ENCODE measurements around the gene CORO1C.
"Not testable (repeated sequence)": the region's sequence is repeated elsewhere in the genome, so short reads cannot be mapped to it uniquely, and the experiment has no call there.

Gene CORO1C

DNA sequence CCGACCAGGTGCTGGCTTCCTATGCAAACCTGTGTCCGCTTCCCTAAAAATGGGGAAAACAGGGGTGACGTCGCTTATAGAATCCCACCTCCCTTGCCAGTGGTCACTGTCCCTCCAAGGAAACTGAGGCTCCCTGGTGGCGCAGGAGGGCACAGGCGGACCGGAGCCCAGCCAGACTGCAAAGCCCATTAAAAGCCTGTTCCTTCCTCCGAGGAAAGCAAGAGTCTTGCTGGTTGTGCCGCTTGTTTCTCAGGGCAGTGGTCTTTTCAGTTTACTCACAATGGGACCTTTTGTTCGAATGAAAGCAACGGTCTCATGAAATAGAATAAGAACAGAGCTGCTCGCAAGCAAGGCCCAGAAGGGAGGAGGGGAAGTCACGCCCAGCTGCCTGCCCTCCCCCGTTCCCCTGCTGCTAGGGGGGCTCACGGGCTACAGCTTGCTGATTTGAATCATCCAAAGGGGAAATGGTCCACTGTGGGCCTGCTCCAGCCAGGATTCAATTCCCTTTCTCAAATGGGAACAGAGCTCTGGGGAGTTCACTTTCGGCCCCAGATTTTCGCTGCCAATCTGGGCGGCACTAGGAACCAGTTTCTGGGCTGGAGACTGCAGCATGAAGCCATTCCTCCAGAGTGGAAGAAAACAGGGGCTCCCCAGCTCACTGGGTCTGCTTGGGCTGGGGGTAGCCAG is 93.0 kb downstream of the CORO1C start:
- DNase-seq (ENCODE audit: insufficient read length, low spot score) (no peak), FAIRE-seq (no peak)

DNA sequence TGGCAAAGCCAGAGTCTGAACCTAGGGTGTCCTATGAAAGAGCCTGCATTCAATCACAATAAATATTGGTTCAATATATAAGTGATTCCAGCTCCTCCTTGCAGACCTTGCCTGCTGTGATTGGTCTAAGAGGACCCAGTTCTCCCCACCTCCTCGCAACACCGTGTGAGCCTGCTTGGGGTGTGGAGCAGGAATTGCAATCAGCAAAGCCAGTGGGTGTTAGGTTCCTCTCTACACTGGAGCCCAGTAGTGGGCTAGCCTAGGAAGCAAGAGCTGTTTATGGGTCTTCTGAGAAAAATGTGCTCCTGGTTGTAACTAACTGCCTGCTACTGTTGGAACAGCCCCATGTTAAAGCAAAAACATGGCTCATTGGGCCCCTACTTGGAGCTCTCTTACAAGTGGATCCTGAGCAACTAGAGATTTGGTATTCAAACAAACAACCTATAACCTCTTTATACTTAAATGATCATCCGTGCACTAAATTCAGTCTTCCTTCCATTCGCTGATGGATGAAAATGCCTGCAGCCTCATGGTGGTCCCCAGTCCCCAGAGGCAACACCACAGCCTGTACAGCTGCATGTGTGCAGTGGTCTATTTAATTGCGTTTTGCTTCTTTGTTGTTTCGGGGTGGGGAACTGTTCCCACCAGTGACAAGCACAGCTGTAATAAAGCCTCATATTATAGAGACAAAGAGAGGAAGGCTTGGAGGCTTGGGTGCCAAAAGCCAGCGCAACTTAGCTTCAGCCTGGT is 93.9 kb downstream of the CORO1C start:
- DNase-seq (ENCODE audit: insufficient read length, low spot score): no peak
- FAIRE-seq: no peak

DNA sequence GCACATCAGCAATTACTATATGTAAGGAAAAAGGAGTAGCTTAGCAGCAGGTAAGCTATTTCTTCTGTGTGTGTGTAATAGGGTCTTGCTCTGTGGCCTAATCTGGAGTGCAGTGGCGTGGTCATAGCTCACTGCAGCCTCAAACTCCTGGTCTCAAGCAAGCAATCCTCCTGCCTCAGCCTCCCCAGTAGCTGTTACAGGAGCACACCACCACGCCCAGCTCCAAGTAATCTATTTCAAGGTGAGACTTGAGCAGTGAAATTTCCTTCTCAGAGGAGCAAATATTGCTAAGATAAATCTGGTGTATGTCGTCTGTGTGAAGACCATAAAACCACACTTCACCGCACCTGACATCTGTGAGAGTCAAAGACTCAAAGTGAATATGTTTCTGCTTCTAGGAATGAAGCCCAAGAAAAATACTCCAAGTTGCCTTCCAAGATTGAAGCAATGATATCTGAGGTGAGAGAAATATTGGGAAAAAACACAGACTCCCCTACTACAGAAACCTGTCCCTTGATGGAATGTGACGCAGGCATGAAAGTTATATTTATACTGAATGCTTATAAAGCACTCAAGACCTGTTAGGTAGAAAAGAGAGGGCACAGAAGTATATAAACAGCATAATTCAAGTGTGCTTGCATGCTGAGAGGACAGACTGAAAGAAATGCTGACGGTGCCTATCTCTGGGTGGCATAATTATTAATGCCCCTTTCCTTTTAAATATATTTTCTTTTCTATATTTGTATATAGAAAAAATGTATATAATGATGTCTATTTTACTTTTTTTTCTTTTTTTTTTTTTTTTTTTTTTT is 95.1 kb downstream of the CORO1C start:
- DNase-seq (ENCODE audit: insufficient read length, low spot score): no peak
- no peak for FAIRE-seq

DNA sequence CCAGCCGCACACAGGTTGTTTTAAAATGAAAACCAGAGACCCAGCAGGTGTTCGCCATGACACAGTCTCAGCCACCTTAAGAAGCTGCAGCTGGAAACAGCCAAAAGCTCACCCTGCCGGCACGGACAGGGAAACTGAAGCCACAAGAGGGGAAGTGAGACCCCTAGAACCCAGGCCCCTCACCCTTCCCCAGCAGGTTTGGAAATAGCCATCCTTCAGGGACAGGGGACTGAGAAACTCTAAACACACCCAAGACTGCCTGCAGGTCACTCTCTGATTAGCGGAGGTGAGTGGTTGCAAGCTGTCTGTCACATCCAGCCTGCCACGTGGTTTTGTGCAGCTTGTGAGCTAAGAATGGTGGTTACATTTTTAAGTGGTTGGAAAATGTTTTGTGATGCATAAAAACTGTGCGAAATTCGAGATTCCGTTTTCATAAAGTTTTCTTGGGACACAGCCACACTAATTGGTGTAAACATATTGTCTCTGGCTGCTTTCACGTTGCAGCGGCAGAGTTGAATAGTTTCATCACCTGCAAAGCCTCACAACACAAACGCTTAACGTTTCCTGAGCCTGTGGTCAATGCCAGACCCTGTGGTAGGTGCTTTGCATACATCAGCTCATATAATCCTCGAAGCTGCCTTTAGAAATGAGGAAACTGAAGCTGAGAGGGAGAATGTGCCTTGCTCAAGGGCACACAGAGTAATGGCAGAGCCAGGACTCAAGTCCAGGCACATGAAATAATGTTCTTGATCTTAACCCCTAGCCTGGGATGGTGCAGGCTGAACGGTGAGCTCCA is 95.9 kb downstream of the CORO1C start:
- no peak for FAIRE-seq
- DNase-seq (ENCODE audit: insufficient read length, low spot score): no peak

DNA sequence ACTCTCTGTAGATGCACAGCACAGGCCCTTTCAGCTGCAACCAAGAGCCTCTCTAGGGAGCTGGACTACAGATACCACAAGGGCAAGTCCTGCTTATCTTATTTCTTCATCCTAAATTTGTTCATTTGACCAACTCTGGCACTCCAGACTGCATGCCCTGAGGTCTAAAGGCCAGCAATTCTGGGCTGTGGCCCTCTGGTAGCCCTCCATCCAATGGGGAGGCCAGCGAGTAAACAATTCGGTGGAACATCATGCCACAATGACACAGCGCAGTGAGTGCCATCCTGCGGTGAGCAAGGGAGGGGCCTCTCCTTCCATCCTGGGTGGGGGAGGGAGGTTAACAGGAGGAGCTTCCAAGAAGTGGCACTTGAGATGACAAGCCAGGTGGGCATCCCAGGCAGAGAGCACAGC is 97.0 kb downstream of the CORO1C start:
- FAIRE-seq (no peak), DNase-seq (ENCODE audit: insufficient read length, low spot score) (no peak)

DNA sequence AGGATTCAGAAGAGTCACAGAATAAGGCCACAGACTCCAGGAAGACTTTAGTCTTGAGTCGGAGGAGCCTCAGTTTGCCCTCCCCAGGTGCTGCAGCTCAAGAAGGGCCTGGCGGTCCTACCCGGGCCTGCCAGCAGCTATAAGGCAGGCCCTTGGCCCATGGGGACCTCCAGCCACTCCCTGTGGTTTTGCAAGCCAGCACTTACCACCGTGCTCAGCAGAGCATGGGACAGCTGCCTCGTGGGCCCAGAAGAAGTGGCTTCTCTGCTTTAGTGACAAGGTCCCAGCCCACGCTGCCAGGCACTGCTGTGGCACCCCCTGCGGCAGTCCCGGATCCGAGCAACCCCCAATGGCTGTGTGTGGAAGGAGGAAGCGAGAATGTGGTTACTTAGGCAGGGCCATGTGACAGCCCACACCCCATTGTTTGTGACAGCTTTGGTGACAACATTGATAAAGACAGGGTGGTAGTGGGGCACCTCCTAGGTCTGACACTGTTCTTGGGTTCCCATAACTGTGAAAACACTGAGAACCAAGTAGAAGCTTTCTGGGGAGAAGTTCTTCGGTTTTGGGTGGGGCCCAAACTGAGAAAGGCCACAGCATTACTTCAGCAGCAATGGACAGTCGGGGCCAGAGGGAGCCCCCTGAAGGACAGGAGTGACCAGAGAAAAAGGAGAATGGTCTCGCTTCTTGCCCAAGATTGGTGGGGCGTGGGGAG is 97.6 kb downstream of the CORO1C start, which contains the start of gene SELPLG:
SELPLG (minus strand) TSS at position 361 of the 715 bp plus-strand sequence. CDS start 9,587 bp downstream, outside the sequence.
- DNase-seq (ENCODE audit: insufficient read length, low spot score) (no peak), FAIRE-seq (no peak)

DNA sequence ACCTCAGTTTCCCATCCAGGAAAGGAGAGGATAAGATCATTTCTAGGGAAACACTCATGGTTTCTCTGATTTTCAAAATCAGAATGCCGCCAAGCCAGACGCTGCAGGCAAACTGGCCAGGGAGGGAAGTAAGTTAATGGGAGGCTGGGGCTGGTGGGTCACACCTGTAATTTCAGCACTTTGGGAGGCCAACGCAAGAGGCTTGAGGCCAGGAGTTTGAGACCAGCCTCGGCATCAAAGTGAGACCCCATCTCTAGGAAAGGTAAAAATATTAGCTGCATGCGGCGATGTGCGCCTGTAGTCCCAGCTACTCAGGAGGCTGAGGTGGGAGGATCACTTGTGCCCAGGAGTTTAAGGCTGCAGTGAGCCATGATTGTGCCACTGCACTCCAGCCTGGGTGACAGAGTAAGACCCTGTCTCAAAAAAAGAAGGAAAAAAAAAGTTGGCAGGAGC is 98.2 kb downstream of the CORO1C start:
- DNase-seq (ENCODE audit: insufficient read length, low spot score): no peak
- FAIRE-seq: no peak

DNA sequence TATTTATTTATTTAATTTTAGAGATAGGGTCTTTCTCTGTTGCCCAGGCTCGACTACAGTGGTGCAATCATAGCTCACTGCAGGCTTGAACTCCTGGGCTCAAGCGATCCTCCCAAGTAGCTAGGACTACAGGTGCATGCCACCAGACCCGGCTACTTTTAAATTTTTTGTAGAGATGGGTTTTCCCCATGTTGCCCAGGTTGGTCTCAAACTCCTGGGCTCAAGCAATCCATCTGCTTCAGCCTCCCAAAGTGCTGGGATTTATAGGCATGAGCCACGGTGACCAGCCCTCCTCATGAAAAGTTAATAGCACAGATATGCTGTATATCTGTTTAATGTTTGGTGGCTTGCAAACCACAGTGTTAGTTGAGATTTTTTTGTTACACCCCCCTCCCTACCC is 100.1 kb downstream of the CORO1C start:
- FAIRE-seq; DNase-seq (ENCODE audit: insufficient read length, low spot score): not testable (repeated sequence)

DNA sequence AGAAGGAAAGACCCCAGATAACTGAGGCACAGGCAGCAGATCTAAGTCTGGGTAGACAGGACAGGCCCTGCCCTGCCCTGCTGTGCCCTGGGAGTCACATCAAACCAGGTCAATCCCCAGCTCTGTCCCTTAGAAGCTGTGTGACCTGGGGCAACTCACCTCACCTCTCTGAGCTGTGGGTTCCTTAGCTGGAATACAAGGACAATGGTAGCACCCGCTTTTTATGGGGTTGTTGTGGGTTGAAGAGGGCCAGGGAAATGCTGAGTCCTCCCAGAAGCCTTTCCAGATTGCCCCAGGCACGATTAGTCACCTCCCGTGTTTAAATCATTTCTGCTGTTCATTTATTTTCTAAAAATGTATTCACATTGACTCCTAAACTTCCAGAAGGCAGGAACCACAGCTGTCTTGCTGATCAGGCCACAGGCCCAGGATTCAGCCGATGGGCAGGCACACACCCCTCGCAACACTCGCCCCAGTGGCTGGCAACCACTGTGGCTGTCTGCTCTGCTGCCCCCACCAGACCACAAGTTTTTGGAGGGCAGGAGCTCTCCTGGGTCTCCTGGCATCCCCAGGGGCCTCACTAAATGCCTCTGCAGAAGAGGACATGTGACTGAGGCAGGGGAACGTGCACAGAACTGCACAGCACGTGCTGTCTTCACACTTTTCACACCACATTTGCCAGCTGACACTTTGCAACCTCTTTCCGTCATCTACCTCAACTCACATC is 100.7 kb downstream of the CORO1C start:
- FAIRE-seq (no peak), DNase-seq (ENCODE audit: insufficient read length, low spot score) (peak; percentile 59)

DNA sequence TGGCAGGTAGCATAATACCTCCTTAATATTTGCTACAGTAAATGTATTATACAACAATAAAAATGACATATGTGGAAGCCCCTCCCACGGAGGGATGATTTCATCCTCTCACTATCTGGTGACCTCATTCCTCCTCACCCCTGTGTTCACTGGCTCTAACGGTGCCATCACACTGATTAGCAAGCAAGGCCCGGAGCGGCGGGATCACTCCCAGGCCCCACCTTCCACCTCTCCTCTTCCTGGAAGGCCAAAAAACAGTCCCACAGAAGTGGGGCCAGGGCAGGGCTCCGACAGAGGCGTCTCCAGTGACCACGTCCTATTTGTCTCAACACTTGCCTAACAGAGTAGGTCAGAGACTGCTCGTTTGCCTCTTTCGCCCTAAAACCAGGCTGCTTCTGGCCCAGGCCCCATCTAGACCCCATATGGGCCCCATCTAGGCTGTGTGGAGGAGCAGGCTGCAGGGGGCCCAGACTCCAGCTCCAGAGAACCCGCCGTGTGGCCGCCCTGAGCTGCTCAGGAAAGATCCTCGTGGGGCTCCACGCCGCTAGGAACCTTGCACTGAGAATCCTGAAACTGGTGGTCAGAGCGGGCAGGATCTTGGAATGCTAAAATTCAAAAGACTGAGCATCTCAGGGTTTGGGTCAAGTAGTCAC is 101.4 kb downstream of the CORO1C start:
- FAIRE-seq (no peak), DNase-seq (ENCODE audit: insufficient read length, low spot score) (peak; percentile 80)

DNA sequence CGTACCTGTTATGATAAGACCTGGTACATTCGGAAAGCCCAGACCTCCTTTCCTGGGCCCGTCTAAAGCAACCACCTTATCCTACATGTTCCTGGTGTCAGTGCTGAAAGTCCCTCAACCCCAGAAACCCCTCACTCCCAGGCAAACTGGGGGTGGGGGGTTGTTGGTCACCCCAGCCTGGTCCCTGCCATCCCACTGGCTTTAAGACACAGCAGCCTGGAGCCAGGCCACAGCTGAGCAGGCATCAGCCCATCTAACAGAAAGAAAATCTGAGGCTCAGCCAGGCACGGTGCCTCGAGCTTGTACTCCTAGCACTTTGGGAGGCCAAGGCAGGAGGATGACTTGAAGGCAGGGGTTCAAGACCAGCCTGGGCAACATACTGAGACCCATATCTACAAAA is 102.2 kb downstream of the CORO1C start:
- FAIRE-seq: no peak
- no peak for DNase-seq (ENCODE audit: insufficient read length, low spot score)

DNA sequence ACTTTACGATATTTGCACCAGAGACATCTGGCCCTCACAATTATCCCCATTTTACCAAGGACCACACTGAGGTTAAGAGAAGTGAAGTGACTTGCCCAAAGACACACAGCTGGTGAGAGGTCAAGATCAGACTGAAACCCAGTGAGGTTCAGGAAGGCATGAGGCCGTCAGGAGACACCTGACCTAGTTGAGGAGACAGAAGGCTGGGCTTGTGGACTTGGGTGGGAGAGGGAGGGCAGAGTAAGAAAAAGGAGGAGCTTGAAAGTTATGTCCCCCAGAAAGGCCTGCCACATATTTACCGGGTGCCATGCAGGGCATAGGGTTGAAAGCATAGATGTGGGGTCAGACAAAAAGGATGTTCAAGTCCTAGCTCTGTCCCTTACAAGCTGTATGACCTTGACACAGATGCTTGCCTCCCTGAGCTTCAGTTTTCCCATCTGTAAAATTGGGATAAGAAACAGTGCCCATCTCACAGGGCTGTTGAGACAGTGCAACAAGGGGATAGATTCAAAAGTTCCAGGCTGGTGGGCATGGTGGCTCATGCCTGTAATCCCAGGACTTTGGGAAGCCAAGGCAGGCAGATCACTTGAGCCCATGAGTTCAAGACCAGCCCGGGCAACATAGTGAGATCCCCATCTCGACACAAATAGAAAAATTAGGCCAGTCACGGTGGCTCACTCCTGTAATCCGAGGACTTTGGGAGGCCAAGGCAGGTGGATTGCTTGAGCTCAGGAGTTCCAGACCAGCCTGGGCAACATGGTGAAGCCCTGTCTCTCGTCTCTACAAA is 104.0 kb downstream of the CORO1C start:
- FAIRE-seq (no peak), DNase-seq (ENCODE audit: insufficient read length, low spot score) (no peak)

DNA sequence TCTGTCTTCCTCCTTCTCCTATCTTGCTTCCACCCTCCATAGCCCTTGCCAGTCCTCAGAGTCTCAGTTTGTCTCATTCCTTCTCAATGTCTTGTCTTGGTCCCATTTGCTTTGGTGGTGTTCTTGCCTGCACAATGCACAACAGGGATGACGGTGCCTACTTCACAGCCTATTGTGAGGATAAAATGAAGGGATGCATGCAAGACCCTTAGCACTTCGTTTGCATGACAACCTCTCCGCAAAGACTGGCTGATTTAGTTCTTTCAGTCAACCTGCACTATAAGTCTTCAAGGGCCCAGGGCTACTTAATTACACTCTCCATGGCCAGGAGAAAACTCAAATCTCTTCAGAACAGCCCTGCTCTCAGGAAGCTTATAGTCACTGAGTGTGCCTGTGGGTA is 106.1 kb downstream of the CORO1C start:
- FAIRE-seq (no peak), DNase-seq (ENCODE audit: insufficient read length, low spot score) (no peak)

DNA sequence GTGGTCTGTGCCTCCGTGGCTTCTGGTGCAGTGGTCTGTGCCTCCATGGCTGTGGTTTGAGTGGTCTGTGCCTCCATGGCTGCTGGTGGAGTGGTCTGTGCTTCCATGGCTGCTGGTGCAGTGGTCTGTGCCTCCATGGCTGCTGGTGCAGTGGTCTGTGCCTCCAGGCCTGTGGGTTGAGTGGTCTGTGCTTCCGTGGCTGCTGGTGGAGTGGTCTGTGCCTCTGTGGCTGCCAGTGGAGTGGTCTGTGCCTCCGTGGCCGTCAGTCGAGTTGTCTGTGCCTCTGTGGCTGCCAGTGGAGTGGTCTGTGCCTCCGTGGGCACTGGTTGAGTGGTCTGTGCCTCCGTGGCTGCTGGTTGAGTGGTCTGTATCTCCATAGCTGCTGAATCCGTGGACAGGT is 107.7 kb downstream of the CORO1C start:
- no peak for FAIRE-seq
- DNase-seq (ENCODE audit: insufficient read length, low spot score): no peak

DNA sequence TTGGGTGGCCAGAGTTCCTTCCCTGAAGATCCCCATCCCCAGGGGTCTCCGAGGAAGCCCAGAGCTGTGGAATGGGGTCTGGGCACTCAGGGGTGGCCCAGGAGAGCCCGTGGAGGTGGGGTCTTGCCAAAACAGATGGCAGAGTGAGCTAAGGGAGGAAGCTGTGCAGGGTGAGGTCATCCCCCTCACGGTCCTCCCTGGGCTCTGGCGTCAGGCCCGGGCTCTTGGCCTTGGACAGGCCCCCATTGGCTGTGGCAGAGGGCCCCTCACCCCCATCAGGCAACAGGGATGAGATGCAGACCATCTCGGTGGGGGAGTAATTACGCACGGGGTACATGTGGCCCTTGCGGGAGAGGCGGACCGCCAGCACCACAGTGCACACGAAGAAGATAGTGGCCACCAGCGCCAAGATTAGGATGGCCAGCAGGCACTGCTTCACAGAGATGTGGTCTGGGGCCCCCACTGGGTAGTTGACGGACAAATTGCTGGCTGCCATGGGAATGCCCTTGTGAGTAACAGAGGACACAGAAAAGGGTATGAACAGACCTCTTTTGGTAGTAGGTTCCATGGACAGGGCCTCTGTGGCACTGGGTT is 108.3 kb downstream of the CORO1C start:
- DNase-seq (ENCODE audit: insufficient read length, low spot score) (no peak), FAIRE-seq (no peak)

DNA sequence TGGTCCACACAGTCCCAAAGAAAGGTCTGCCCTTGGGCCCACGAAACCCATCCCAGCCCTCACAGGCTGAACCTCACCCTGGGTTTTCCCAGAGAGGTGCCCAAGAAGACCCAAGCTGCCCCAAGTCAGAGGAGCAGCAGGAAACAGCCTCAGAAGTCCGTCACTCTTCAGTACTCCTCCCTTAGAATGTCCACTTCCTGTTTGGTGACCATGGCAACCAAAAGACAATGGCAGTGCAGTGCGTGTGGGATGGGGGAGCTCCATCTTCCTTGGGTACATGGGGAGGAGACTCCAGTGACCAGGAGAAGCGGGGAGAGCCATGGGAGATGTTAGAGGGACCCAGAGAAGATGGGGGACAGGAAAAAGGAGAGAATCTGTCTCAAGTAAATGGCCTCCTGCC is 108.9 kb downstream of the CORO1C start:
- DNase-seq (ENCODE audit: insufficient read length, low spot score) (no peak), FAIRE-seq (no peak)

DNA sequence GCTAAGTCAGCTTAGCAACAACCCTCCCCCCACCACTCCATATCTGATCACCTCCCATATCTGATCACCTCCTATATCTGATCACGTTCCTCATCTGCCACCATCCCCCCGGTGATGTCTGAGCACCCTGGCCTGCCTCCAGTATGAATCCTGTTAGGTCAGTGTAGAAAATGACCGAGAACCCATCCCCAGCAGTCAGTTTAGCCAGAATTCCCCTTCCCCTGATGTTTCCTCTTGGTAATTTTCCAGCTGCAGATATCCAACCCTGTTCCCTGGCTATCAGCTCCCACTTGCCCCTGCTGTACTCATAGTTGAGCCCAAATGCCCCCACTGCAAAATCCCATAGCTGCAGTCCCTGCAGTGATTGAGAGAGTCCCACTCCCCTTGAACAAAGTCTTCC is 110.2 kb downstream of the CORO1C start:
- no peak for DNase-seq (ENCODE audit: insufficient read length, low spot score)
- no peak for FAIRE-seq

Data from HTR-8/SVneo (cell line).